ENCODE results near the gene UGT1A5. TPM values are rescaled to one million over a fixed set of nuclear protein-coding genes. Genes with fewer than 3 reads are reported as not detected.

The UGT1A5 gene
- total and polyA plus RNA-seq, 8 donors = not detected

DNA sequence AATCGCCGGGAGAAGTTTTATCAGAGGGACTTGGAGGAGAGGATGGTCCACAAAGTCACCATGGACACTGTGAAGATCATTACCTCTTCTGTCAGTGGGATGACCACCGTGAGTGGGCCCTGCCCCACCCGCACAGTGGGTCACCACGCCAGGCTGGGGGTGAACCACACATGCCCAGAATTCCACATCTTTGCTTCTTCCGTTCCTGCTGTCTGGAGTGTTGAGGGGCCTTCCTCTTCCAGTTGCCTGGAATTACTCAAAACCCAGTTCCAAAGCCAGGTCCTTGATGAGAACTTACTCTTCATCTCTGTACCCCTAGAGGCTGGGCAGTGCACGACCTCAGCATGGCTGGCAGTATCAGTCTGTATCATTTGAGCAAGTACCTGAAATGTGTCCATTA, 87.5 kb downstream of the UGT1A5 start:
- Histone ChIP-seq H3K36me3 (no peaks in the 10 kb centered on the region), H3K4me3 (no peak overlapping the region), H3K4me1 (no peaks in the 10 kb centered on the region), H3K9me3 (no peaks in the 10 kb centered on the region), H3K27ac (no peak overlapping the region), H3K27me3 (no peaks in the 10 kb centered on the region)
- 67 to 76% methylated on average over 7 of the region's 7 CpGs for WGBS, 2 donors
- ATAC-seq (no peak), FAIRE-seq (no peak), DNase-seq (peak in 1 of 6 donors; percentile 30)
- intact Hi-C loops (cut with DNase I) = no loop called here
- TF ChIP-seq, protein P1, sequence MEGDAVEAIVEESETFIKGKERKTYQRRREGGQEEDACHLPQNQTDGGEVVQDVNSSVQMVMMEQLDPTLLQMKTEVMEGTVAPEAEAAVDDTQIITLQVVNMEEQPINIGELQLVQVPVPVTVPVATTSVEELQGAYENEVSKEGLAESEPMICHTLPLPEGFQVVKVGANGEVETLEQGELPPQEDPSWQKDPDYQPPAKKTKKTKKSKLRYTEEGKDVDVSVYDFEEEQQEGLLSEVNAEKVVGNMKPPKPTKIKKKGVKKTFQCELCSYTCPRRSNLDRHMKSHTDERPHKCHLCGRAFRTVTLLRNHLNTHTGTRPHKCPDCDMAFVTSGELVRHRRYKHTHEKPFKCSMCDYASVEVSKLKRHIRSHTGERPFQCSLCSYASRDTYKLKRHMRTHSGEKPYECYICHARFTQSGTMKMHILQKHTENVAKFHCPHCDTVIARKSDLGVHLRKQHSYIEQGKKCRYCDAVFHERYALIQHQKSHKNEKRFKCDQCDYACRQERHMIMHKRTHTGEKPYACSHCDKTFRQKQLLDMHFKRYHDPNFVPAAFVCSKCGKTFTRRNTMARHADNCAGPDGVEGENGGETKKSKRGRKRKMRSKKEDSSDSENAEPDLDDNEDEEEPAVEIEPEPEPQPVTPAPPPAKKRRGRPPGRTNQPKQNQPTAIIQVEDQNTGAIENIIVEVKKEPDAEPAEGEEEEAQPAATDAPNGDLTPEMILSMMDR (IDR thresholded peaks at IDR 0.05) = no peak

- intact Hi-C loops (cut with DNase I) = no loop called here
- peak in 1 of 6 donors; percentile 6 for DNase-seq
Measured at GRCh38 chr2:233801357-233802131, 88.8 kb downstream of the UGT1A5 start.

GRCh38 chr2:233802132-233802815, 89.6 kb downstream of the UGT1A5 start:
- WGBS, 2 donors = 58 to 60% methylated on average over 3 of the region's 3 CpGs
- Histone ChIP-seq H3K4me1 (no peaks in the 10 kb centered on the region), H3K36me3 (no peaks in the 10 kb centered on the region), H3K27ac (no peak overlapping the region), H3K27me3 (no peaks in the 10 kb centered on the region), H3K4me3 (no peak overlapping the region), H3K9me3 (no peaks in the 10 kb centered on the region)
- intact Hi-C loops (cut with DNase I) = no loop called here
- no peak for ATAC-seq
- DNase-seq = peak in 1 of 6 donors; percentile 15
- TF ChIP-seq, protein P1 (IDR thresholded peaks at IDR 0.05) = no peak
- no peak for FAIRE-seq

More at GRCh38 chr2:233801357-233802131, 88.8 kb downstream of the UGT1A5 start:
- TF ChIP-seq, protein P1 (IDR thresholded peaks at IDR 0.05) = no peak
- ATAC-seq (no peak), FAIRE-seq (no peak)
- Histone ChIP-seq H3K27ac (no peak overlapping the region), H3K9me3 (no peaks in the 10 kb centered on the region), H3K4me3 (no peak overlapping the region), H3K4me1 (no peaks in the 10 kb centered on the region), H3K27me3 (no peaks in the 10 kb centered on the region), H3K36me3 (no peaks in the 10 kb centered on the region)
- 50 to 68% methylated on average over 9 of the region's 9 CpGs for WGBS, 2 donors

DNA sequence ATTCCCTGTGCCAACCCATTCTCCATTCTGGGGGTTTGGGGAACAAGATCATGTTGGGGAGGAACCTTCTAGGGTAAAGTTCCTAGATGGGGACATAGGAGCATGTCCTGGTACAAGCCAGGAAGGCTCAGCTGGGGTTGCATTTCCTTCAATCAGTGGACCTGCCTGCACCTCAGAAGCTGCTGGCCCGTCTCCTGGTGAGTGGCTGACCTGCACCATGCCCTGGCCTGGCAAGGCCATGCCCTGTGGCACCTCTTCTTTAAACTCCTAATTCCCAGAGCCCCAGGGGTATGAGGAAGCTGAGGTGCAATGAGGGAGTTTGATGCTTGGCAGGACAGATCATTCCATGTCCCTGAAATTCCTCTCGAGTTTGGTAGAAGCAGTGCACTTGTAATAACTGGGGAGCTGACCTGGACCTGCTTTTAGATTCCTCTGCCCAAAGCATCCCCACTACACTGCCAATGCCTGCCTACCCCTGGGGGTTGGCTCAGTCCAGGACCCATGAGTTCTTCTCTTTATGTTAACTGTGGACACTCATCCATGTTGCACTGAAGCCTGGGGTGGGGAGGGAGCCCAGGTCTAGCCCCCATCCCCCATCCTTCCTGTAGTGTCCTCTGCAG, 90.7 kb downstream of the UGT1A5 start:
- H3K4me3 ChIP-seq = no peak overlapping the region
- H3K4me1 ChIP-seq = no peaks in the 10 kb centered on the region
- FAIRE-seq (no peak), DNase-seq (peak in 1 of 6 donors; percentile 11), ATAC-seq (no peak)
- no peaks in the 10 kb centered on the region for H3K27me3 ChIP-seq
- no peaks in the 10 kb centered on the region for H3K9me3 ChIP-seq
- H3K36me3 ChIP-seq = no peaks in the 10 kb centered on the region
- no peak overlapping the region for H3K27ac ChIP-seq
- 51 to 56% methylated on average over 2 of the region's 2 CpGs for WGBS, 2 donors
- TF ChIP-seq, protein P1 (IDR thresholded peaks at IDR 0.05) = no peak
- intact Hi-C loops (cut with DNase I) = no loop called here

Data from pancreas (tissue), 10 donors.